GM18499 (cell line): ENCODE results near the gene ETHE1.
A peak's percentile ranks its signal among the peaks of the same experiment; 100 is the strongest.

Experiments used
- ATAC-seq: cut with Tn5 transposase; IDR thresholded peaks from one replicate; pipeline ENCODE4 v1.9.1; 2021; ENCODE audit warnings: moderate number of reproducible peaks; ENCODE audit not compliant: insufficient read depth, unreplicated experiment

The ETHE1 gene

GRCh38 chr19:43468354-43469159, 58.4 kb downstream of the ETHE1 start:
- ATAC-seq: no peak

GRCh38 chr19:43467730-43468129, 59.3 kb downstream of the ETHE1 start:
- no peak for ATAC-seq

GRCh38 chr19:43467276-43467675, 59.7 kb downstream of the ETHE1 start:
- ATAC-seq: no peak

GRCh38 chr19:43466793-43467192, 60.2 kb downstream of the ETHE1 start:
- no peak for ATAC-seq

GRCh38 chr19:43465468-43466120, 61.4 kb downstream of the ETHE1 start, which contains the start of gene LYPD3:
Gene LYPD3 (minus strand): TSS chr19:43465608. CDS start chr19:43465571, 37 bp downstream.
- ATAC-seq: no peak

- peak; percentile 23 for ATAC-seq
Measured at GRCh38 chr19:43464134-43464775, 62.7 kb downstream of the ETHE1 start.

GRCh38 chr19:43463381-43464133, 63.4 kb downstream of the ETHE1 start:
- ATAC-seq: peak; percentile 61

GRCh38 chr19:43462785-43463380, 64.1 kb downstream of the ETHE1 start:
- ATAC-seq: no peak

GRCh38 chr19:43462383-43462782, 64.6 kb downstream of the ETHE1 start:
- ATAC-seq: no peak

GRCh38 chr19:43461303-43461702, 65.7 kb downstream of the ETHE1 start:
- ATAC-seq: no peak

- no peak for ATAC-seq
Measured at GRCh38 chr19:43460362-43461016, 66.5 kb downstream of the ETHE1 start.

- no peak for ATAC-seq
Measured at GRCh38 chr19:43457809-43458208, 69.2 kb downstream of the ETHE1 start.
